ENCODE results near the gene SPATA24.

SPATA24 gene

GRCh38 chr5:139378941-139379361, 24.9 kb downstream of the SPATA24 start:
- H3K9me3 ChIP-seq (ENCODE audit: low read length): no peaks in the 10 kb centered on the region
- no peak overlapping the region for H2AFZ ChIP-seq (ENCODE audit: low read depth, low read length)
- H3K36me3 ChIP-seq (ENCODE audit: insufficient read depth, low read length): peaks cover 9% of the 10 kb centered on the region
- no peaks in the 10 kb centered on the region for H3K4me1 ChIP-seq (ENCODE audit: insufficient read depth, low read length)
- peaks cover under 1% of the 10 kb centered on the region for H3K27me3 ChIP-seq (ENCODE audit: insufficient read depth, low read length)
- H3K4me3 ChIP-seq (ENCODE audit: low read length): no peak overlapping the region

- no peak overlapping the region for H2AFZ ChIP-seq (ENCODE audit: low read depth, low read length)
- H3K4me1 ChIP-seq (ENCODE audit: insufficient read depth, low read length): no peaks in the 10 kb centered on the region
- no peaks in the 10 kb centered on the region for H3K9me3 ChIP-seq (ENCODE audit: low read length)
- H3K4me3 ChIP-seq (ENCODE audit: low read length): no peak overlapping the region
- peaks cover 13% of the 10 kb centered on the region for H3K36me3 ChIP-seq (ENCODE audit: insufficient read depth, low read length)
- H3K27me3 ChIP-seq (ENCODE audit: insufficient read depth, low read length): no peaks in the 10 kb centered on the region
These were observed 25.6 kb downstream of the SPATA24 start for GRCh38 chr5:139378101-139378825.

DNA sequence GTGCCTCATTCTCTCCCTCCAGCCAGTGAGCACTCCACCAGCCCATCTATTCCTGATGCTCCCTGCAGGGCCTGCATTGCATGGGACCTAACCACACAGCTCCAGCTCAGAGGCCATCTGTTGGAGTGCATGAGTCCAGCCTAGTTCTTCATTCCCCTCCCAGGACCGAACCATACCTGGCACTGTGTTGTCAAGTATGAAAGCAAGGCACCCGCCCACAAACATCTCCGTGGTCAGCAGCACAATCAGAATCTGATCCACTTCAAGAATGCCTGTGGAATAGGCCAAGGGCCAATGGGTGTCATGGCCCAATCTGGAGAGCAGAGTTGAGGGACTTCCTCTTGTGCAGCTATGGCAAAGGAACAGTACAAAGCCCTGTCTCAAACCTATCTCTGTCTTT, 26.7 kb downstream of the SPATA24 start:
- Histone ChIP-seq H3K36me3 (ENCODE audit: insufficient read depth, low read length) (peaks cover 13% of the 10 kb centered on the region), H3K4me1 (ENCODE audit: insufficient read depth, low read length) (no peaks in the 10 kb centered on the region), H3K9me3 (ENCODE audit: low read length) (no peaks in the 10 kb centered on the region), H3K4me3 (ENCODE audit: low read length) (no peak overlapping the region), H2AFZ (ENCODE audit: low read depth, low read length) (no peak overlapping the region), H3K27me3 (ENCODE audit: insufficient read depth, low read length) (no peaks in the 10 kb centered on the region)

GRCh38 chr5:139376364-139376763, 27.5 kb downstream of the SPATA24 start:
- peaks cover 22% of the 10 kb centered on the region for H3K36me3 ChIP-seq (ENCODE audit: insufficient read depth, low read length)
- no peaks in the 10 kb centered on the region for H3K27me3 ChIP-seq (ENCODE audit: insufficient read depth, low read length)
- no peak overlapping the region for H2AFZ ChIP-seq (ENCODE audit: low read depth, low read length)
- no peaks in the 10 kb centered on the region for H3K9me3 ChIP-seq (ENCODE audit: low read length)
- no peak overlapping the region for H3K4me3 ChIP-seq (ENCODE audit: low read length)
- no peaks in the 10 kb centered on the region for H3K4me1 ChIP-seq (ENCODE audit: insufficient read depth, low read length)

GRCh38 chr5:139374909-139375308, 29.0 kb downstream of the SPATA24 start:
- Histone ChIP-seq H3K4me1 (ENCODE audit: insufficient read depth, low read length) (no peaks in the 10 kb centered on the region), H3K27me3 (ENCODE audit: insufficient read depth, low read length) (no peaks in the 10 kb centered on the region), H3K36me3 (ENCODE audit: insufficient read depth, low read length) (peaks cover 33% of the 10 kb centered on the region), H3K4me3 (ENCODE audit: low read length) (no peak overlapping the region), H2AFZ (ENCODE audit: low read depth, low read length) (no peak overlapping the region), H3K9me3 (ENCODE audit: low read length) (no peaks in the 10 kb centered on the region)

- Histone ChIP-seq H3K4me1 (ENCODE audit: insufficient read depth, low read length) (no peaks in the 10 kb centered on the region), H3K27me3 (ENCODE audit: insufficient read depth, low read length) (no peaks in the 10 kb centered on the region), H3K4me3 (ENCODE audit: low read length) (no peak overlapping the region), H3K36me3 (ENCODE audit: insufficient read depth, low read length) (peaks cover 58% of the 10 kb centered on the region), H2AFZ (ENCODE audit: low read depth, low read length) (no peak overlapping the region), H3K9me3 (ENCODE audit: low read length) (no peaks in the 10 kb centered on the region)
These were observed 32.1 kb downstream of the SPATA24 start for GRCh38 chr5:139371482-139372435.

- H3K9me3 ChIP-seq (ENCODE audit: low read length): no peaks in the 10 kb centered on the region
- H3K27me3 ChIP-seq (ENCODE audit: insufficient read depth, low read length): no peaks in the 10 kb centered on the region
- no peaks in the 10 kb centered on the region for H3K4me1 ChIP-seq (ENCODE audit: insufficient read depth, low read length)
- H3K4me3 ChIP-seq (ENCODE audit: low read length): no peak overlapping the region
- no peak overlapping the region for H2AFZ ChIP-seq (ENCODE audit: low read depth, low read length)
- H3K36me3 ChIP-seq (ENCODE audit: insufficient read depth, low read length): peaks cover 70% of the 10 kb centered on the region
These were observed 34.7 kb downstream of the SPATA24 start for GRCh38 chr5:139369181-139369580.

- Histone ChIP-seq H3K4me3 (ENCODE audit: low read length) (no peak overlapping the region), H3K4me1 (ENCODE audit: insufficient read depth, low read length) (no peaks in the 10 kb centered on the region), H2AFZ (ENCODE audit: low read depth, low read length) (no peak overlapping the region), H3K9me3 (ENCODE audit: low read length) (no peaks in the 10 kb centered on the region), H3K27me3 (ENCODE audit: insufficient read depth, low read length) (no peaks in the 10 kb centered on the region), H3K36me3 (ENCODE audit: insufficient read depth, low read length) (peaks cover 72% of the 10 kb centered on the region)
These were observed 35.3 kb downstream of the SPATA24 start for GRCh38 chr5:139368613-139369012.

DNA sequence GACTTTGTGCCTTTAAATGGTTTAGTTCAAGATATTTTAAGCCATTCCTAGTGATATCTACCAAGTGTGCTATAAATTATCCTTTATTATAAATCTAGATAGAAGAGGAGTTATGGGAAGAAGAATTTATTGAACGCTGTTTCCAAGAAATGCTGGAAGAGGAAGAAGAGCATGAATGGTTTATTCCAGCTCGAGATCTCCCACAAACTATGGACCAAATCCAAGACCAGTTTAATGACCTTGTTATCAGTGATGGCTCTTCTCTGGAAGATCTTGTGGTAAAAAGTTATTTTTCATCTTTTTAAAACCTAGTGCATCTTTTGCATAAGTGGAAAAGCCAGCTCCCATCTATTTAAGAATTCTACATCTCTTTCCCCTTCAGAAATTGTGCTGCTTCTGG, 39.4 kb downstream of the SPATA24 start:
- Histone ChIP-seq H3K4me3 (ENCODE audit: low read length) (no peak overlapping the region), H3K36me3 (ENCODE audit: insufficient read depth, low read length) (peaks cover 60% of the 10 kb centered on the region), H3K27me3 (ENCODE audit: insufficient read depth, low read length) (no peaks in the 10 kb centered on the region), H3K9me3 (ENCODE audit: low read length) (no peaks in the 10 kb centered on the region), H3K4me1 (ENCODE audit: insufficient read depth, low read length) (no peaks in the 10 kb centered on the region), H2AFZ (ENCODE audit: low read depth, low read length) (no peak overlapping the region)

DNA sequence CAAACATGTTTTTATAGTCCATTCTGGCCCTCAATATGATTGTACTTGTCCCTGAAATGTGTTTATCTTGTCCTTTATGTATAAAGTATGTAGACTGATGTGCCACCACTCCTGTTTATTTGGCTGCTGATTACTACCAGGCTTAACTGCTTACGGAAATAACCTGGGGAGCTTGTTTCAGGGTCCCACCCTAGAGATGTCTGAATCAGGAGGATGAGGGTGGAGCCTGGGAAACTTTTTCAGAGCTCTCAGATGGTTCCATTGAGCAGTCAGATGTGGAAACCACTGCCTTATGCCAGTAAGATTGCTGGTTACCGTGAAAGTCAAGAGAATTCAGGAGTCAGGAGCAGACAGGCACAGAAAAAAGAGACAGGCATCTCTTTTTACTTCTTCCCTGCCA, 40.0 kb downstream of the SPATA24 start:
- no peaks in the 10 kb centered on the region for H3K27me3 ChIP-seq (ENCODE audit: insufficient read depth, low read length)
- no peak overlapping the region for H2AFZ ChIP-seq (ENCODE audit: low read depth, low read length)
- H3K9me3 ChIP-seq (ENCODE audit: low read length): no peaks in the 10 kb centered on the region
- H3K36me3 ChIP-seq (ENCODE audit: insufficient read depth, low read length): peaks cover 55% of the 10 kb centered on the region
- no peaks in the 10 kb centered on the region for H3K4me1 ChIP-seq (ENCODE audit: insufficient read depth, low read length)
- no peak overlapping the region for H3K4me3 ChIP-seq (ENCODE audit: low read length)

DNA sequence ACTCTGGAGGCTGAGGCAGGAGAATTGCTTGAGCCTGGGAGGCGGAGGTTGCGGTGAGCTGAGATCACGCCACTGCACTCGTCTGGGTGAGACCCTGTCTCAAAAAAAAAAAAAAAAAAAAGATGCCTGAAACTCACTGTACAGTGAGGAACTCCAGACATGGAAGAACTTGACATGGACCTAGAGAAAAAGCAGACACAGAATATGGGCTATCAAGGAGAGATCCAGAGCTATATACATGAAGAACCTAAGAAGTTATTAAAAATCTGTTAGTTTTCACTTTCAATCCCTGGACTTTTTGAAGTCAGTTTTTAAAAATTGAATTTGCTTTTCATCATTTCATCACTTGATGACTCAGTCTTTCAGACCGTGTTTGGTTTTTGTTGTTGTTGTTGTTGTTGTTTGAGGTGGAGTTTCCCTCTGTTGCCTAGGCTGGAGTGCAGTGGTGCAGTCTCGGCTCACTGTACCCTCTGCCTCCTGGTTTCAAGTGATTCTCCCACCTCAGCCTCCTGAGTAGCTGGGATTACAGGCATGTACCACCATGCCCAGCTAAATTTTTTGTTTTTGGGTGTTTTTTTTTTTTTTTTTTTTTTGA, 42.0 kb downstream of the SPATA24 start:
- peaks cover 54% of the 10 kb centered on the region for H3K36me3 ChIP-seq (ENCODE audit: insufficient read depth, low read length)
- no peaks in the 10 kb centered on the region for H3K27me3 ChIP-seq (ENCODE audit: insufficient read depth, low read length)
- H3K4me3 ChIP-seq (ENCODE audit: low read length): no peak overlapping the region
- no peak overlapping the region for H2AFZ ChIP-seq (ENCODE audit: low read depth, low read length)
- no peaks in the 10 kb centered on the region for H3K9me3 ChIP-seq (ENCODE audit: low read length)
- no peaks in the 10 kb centered on the region for H3K4me1 ChIP-seq (ENCODE audit: insufficient read depth, low read length)

- no peaks in the 10 kb centered on the region for H3K9me3 ChIP-seq (ENCODE audit: low read length)
- H3K27me3 ChIP-seq (ENCODE audit: insufficient read depth, low read length): no peaks in the 10 kb centered on the region
- H3K4me1 ChIP-seq (ENCODE audit: insufficient read depth, low read length): no peaks in the 10 kb centered on the region
- H2AFZ ChIP-seq (ENCODE audit: low read depth, low read length): no peak overlapping the region
- no peak overlapping the region for H3K4me3 ChIP-seq (ENCODE audit: low read length)
- H3K36me3 ChIP-seq (ENCODE audit: insufficient read depth, low read length): peaks cover 40% of the 10 kb centered on the region
These were observed 43.5 kb downstream of the SPATA24 start for GRCh38 chr5:139360384-139360783.

- peaks cover 33% of the 10 kb centered on the region for H3K36me3 ChIP-seq (ENCODE audit: insufficient read depth, low read length)
- peaks cover 6% of the 10 kb centered on the region for H3K9me3 ChIP-seq (ENCODE audit: low read length)
- H3K4me3 ChIP-seq (ENCODE audit: low read length): no peak overlapping the region
- no peaks in the 10 kb centered on the region for H3K4me1 ChIP-seq (ENCODE audit: insufficient read depth, low read length)
- H2AFZ ChIP-seq (ENCODE audit: low read depth, low read length): no peak overlapping the region
- no peaks in the 10 kb centered on the region for H3K27me3 ChIP-seq (ENCODE audit: insufficient read depth, low read length)
These were observed 45.8 kb downstream of the SPATA24 start for GRCh38 chr5:139358064-139358463.
